Ishikawa (cell line): ENCODE results near the gene PINLYP.

ENCODE experiments used
- CEBPB ChIP-seq: IDR thresholded peaks from 2 replicates; pipeline ENCODE4 v1.6.1; 2012
- CREB1 ChIP-seq: IDR thresholded peaks from 2 replicates; pipeline ENCODE4 v1.6.1; 2012; ENCODE audit warnings: low read depth
- EGR1 ChIP-seq: IDR thresholded peaks from 2 replicates; pipeline ENCODE4 v1.6.1; 2012
- EP300 ChIP-seq: IDR thresholded peaks from 2 replicates; pipeline ENCODE4 v1.6.1; 2012; ENCODE audit warnings: borderline replicate concordance
- FOXM1 ChIP-seq: IDR thresholded peaks from 2 replicates; pipeline ENCODE4 v1.6.1; 2012; ENCODE audit warnings: low read depth, borderline replicate concordance
- MAX ChIP-seq: IDR thresholded peaks from 2 replicates; pipeline ENCODE4 v1.6.1; 2012
- NFIC ChIP-seq: IDR thresholded peaks from 2 replicates; pipeline ENCODE4 v1.6.1; 2012
- RAD21 ChIP-seq: IDR thresholded peaks from 2 replicates; pipeline ENCODE4 v1.6.1; 2012; ENCODE audit warnings: low read depth
- TAF1 ChIP-seq: IDR thresholded peaks from 2 replicates; pipeline ENCODE4 v1.6.1; 2012; ENCODE audit warnings: low read depth, mild to moderate bottlenecking
- TCF12 ChIP-seq: IDR thresholded peaks from 2 replicates; pipeline ENCODE4 v1.6.1; 2012; ENCODE audit warnings: low read depth
- TEAD4 ChIP-seq: IDR thresholded peaks from 2 replicates; pipeline ENCODE4 v1.6.1; 2012
- USF1 ChIP-seq: IDR thresholded peaks from 2 replicates; pipeline ENCODE4 v1.6.1; 2012
- YY1 ChIP-seq: IDR thresholded peaks from 2 replicates; pipeline ENCODE4 v1.6.1; 2012; ENCODE audit warnings: low read depth
- ZBTB7A ChIP-seq: IDR thresholded peaks from 2 replicates; pipeline ENCODE4 v1.6.1; 2012; ENCODE audit warnings: low read depth
- TF ChIP-seq, protein P1 (sequence below): IDR thresholded peaks from 2 replicates; pipeline ENCODE4 v1.6.1; 2012; ENCODE audit warnings: low read depth, mild to moderate bottlenecking

The PINLYP gene

DNA sequence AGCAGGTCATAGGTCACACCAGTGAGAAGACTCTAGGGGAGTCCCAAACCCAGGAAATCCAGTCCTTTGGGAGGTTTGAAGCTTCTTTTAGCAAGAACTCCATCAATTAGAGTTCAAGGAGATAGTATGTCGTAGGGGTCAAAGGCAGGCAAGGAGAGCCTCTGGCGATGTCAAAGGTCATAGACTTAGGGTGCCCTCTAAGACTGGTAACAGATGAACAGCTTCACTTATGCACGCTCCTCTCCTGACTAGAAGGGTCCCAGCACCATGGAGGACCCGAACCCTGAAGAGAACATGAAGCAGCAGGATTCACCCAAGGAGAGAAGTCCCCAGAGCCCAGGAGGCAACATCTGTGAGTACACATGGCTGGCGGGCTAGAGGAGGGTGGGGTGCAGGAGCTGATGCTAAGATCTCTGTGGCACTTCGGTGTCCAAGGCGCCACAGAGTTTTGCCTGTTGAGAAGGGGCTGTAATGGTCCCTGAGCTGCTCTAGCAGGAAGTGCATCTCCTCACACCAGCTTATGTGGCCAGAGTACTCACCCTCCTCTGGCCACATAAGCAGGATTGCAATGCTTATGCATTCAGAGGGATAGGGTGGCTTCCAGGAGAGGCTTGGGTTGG lies 21.4 kb downstream of the PINLYP start:
- TF ChIP-seq EGR1 = no peak
- no peak for TF ChIP-seq TAF1
- TF ChIP-seq NFIC = no peak
- TF ChIP-seq CEBPB = no peak
- no peak for TF ChIP-seq YY1
- no peak for TF ChIP-seq CREB1
- no peak for TF ChIP-seq FOXM1
- no peak for TF ChIP-seq USF1
- no peak for TF ChIP-seq TEAD4
- TF ChIP-seq RAD21 = no peak
- TF ChIP-seq MAX = no peak
- no peak for TF ChIP-seq EP300
- no peak for TF ChIP-seq ZBTB7A
- TF ChIP-seq, protein P1, sequence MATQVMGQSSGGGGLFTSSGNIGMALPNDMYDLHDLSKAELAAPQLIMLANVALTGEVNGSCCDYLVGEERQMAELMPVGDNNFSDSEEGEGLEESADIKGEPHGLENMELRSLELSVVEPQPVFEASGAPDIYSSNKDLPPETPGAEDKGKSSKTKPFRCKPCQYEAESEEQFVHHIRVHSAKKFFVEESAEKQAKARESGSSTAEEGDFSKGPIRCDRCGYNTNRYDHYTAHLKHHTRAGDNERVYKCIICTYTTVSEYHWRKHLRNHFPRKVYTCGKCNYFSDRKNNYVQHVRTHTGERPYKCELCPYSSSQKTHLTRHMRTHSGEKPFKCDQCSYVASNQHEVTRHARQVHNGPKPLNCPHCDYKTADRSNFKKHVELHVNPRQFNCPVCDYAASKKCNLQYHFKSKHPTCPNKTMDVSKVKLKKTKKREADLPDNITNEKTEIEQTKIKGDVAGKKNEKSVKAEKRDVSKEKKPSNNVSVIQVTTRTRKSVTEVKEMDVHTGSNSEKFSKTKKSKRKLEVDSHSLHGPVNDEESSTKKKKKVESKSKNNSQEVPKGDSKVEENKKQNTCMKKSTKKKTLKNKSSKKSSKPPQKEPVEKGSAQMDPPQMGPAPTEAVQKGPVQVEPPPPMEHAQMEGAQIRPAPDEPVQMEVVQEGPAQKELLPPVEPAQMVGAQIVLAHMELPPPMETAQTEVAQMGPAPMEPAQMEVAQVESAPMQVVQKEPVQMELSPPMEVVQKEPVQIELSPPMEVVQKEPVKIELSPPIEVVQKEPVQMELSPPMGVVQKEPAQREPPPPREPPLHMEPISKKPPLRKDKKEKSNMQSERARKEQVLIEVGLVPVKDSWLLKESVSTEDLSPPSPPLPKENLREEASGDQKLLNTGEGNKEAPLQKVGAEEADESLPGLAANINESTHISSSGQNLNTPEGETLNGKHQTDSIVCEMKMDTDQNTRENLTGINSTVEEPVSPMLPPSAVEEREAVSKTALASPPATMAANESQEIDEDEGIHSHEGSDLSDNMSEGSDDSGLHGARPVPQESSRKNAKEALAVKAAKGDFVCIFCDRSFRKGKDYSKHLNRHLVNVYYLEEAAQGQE = no peak
- TF ChIP-seq TCF12 = no peak

DNA sequence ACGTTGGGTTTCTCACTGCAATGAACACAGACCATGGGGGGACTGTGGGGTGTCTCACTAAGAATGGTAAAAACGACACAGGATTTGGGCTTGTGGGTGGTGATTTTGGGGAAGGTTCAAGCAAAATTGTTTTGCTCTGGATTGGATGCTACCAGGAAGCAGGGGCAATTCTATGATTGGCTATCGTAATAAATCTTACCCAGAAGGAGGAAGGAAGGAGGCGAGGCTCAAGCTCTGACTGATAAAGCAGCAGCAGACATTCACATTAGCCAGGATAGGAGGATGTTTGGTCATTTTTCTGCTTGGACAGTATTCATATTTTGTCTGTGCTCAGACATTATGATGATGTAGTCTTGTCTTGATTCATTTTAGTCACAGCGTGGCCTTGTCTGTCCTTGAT lies 22.3 kb downstream of the PINLYP start:
- TF ChIP-seq YY1 (no peak), ZBTB7A (no peak), TAF1 (no peak), USF1 (no peak)
- TF ChIP-seq, protein P1 = no peak

DNA sequence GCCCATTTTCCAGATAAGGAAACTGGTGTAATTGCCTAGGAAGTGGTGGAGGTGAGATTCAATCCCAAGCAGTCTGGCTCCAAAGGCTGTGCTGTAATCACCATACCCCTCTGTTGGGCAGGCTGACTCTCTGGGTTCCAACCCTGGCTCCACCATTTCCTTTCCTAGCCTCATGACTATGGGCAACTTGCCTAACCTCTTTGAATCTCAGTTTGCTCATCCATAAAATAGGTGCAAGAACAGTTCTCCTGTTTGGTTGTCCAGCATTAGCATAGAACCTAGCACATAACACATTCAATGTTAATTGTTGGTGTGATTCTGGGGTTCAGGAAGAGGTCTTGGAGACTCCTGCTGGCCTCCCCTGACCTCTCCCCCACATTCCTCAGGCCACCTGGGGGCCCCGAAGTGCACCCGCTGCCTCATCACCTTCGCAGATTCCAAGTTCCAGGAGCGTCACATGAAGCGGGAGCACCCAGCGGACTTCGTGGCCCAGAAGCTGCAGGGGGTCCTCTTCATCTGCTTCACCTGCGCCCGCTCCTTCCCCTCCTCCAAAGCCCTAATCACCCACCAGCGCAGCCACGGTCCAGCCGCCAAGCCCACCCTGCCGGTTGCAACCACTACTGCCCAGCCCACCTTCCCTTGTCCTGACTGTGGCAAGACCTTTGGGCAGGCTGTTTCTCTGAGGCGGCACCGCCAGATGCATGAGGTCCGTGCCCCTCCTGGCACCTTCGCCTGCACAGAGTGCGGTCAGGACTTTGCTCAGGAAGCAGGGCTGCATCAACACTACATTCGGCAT lies 23.0 kb downstream of the PINLYP start:
- TF ChIP-seq NFIC = no peak
- TF ChIP-seq USF1 = no peak
- no peak for TF ChIP-seq YY1
- TF ChIP-seq, protein P1 = no peak
- TF ChIP-seq CREB1 = no peak
- no peak for TF ChIP-seq ZBTB7A
- TF ChIP-seq TCF12 = no peak
- no peak for TF ChIP-seq CEBPB

DNA sequence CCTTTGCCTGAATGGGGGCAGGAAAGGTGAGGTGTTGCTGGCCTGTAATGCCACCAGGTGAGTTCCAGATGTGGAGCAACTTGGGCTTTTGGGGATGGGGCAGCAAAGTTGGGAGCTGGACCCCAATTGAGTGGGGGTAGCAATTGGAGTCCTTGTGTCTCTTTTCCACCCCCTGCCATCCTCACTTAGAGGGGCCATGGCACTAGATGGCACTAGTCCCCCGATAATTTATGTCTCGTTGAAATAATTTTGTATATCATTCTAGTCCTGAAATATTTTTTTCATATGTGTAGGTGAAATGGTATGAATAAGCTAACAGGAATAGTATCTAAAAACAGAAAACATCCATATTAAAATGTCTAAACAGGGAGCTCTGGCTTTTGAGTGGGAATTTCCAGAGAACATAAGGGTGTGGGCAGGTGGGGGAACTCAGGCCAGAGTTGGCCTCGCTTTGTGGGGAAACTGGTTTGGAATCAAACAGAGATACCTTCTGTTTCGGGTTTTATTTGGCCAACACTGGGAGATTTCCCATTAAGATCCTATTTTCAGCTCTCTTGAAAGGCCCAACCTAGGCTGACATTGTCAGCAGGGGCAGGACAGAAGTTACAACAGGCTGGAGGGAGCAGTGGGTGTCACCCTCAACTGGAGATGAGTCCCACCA lies 24.2 kb downstream of the PINLYP start:
- TF ChIP-seq TAF1 (no peak), ZBTB7A (no peak), YY1 (no peak), USF1 (no peak), FOXM1 (no peak), CEBPB (no peak), TEAD4 (no peak), CREB1 (no peak), RAD21 (no peak), MAX (no peak)
- TF ChIP-seq, protein P1 = no peak
